Activated gamma-delta T cell treated with Interleukin-2 at 50 U/mL for 16 hours (primary cell): ENCODE data around the gene AK8.

Source experiments
- DNase-seq: peaks from one replicate; pipeline ENCODE4 v3.0.0-alpha.2; 2020

AK8 gene

GRCh38 chr9:132887181-132888120 is 9.4 kb upstream of the AK8 start:
- no peak for DNase-seq

GRCh38 chr9:132886334-132886725 is 8.2 kb upstream of the AK8 start:
- DNase-seq, result no peak

- no peak for DNase-seq
These were observed 7.7 kb upstream of the AK8 start for GRCh38 chr9:132885720-132886333.

GRCh38 chr9:132883349-132884294 is 5.5 kb upstream of the AK8 start:
- DNase-seq, result no peak

- DNase-seq, result no peak
These were observed 4.5 kb upstream of the AK8 start for GRCh38 chr9:132882616-132883015.

- no peak for DNase-seq
These were observed 3.7 kb upstream of the AK8 start for GRCh38 chr9:132881826-132882225.

GRCh38 chr9:132880324-132880661 is 2.2 kb upstream of the AK8 start:
- no peak for DNase-seq

GRCh38 chr9:132879457-132880323 is 1.6 kb upstream of the AK8 start:
- DNase-seq, result no peak

- DNase-seq, result no peak
These were observed 792 bp upstream of the AK8 start, which contains the start of gene SPACA9 for GRCh38 chr9:132878695-132879456. SPACA9 (plus strand) TSS chr9:132878898; CDS start chr9:132883948, 5,050 bp downstream.

GRCh38 chr9:132877458-132877823 is 643 bp downstream of the AK8 start:
- DNase-seq, result no peak

- no peak for DNase-seq
These were observed 1.2 kb downstream of the AK8 start for GRCh38 chr9:132876849-132877248.

GRCh38 chr9:132875159-132875558 is 2.9 kb downstream of the AK8 start:
- DNase-seq, result no peak

GRCh38 chr9:132873403-132873802 is 4.7 kb downstream of the AK8 start:
- no peak for DNase-seq

- no peak for DNase-seq
These were observed 8.8 kb downstream of the AK8 start for GRCh38 chr9:132869266-132869665.

GRCh38 chr9:132866898-132867297 is 11.2 kb downstream of the AK8 start:
- no peak for DNase-seq

- DNase-seq, result no peak
These were observed 13.4 kb downstream of the AK8 start for GRCh38 chr9:132864691-132865090.

- no peak for DNase-seq
These were observed 13.8 kb downstream of the AK8 start for GRCh38 chr9:132864277-132864676.

GRCh38 chr9:132863096-132863495 is 15.0 kb downstream of the AK8 start:
- DNase-seq, result no peak

- DNase-seq, result no peak
These were observed 15.6 kb downstream of the AK8 start for GRCh38 chr9:132862533-132862932.

GRCh38 chr9:132861666-132862065 is 16.4 kb downstream of the AK8 start:
- DNase-seq, result no peak

GRCh38 chr9:132858751-132859150 is 19.3 kb downstream of the AK8 start:
- no peak for DNase-seq
